Measurements from ENCODE around the gene DCAF11.

Gene DCAF11

DNA sequence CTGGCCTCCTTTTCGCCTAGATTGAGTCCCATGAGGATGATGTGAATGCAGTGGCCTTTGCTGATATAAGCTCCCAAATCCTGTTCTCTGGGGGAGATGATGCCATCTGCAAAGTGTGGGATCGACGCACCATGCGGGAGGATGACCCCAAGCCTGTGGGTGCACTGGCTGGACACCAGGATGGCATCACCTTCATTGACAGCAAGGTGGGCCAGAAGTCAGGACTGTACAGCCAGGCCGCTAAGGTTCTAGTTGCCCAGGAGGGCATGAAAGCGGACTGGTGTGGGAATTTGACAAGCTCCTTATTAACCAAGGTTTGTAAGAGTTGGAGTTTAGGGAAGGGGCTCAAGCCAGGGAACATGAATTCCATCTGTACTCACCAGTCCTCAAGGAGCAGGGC lies 5.1 kb downstream of the DCAF11 start:
- Histone ChIP-seq H2AFZ (ENCODE audit: low read depth, low read length) (no peak overlapping the region), H2BK120ac (ENCODE audit: low read depth, low read length) (no peak overlapping the region), H3K27me3 (ENCODE audit: control insufficient read depth in 1 of 2, insufficient read depth in 1 of 2, low read length in 2 of 2) (no peaks in the 10 kb centered on the region), H3K9me3 (ENCODE audit: control insufficient read depth, low read length) (no peaks in the 10 kb centered on the region), H3K23ac (ENCODE audit: low read length in 2 of 2) (no peak overlapping the region), H3K4ac (ENCODE audit: low read depth in 1 of 2, low read length in 2 of 2) (no peak overlapping the region), H3K14ac (ENCODE audit: low read length in 2 of 2) (no peak overlapping the region), H3K36me3 (ENCODE audit: control insufficient read depth in 1 of 2, insufficient read depth in 2 of 2, low read depth in 1 of 2, low read length in 2 of 2) (peaks cover 64 to 68% of the 10 kb centered on the region in 2 experiments), H2BK12ac (ENCODE audit: low read length in 2 of 2) (no peak overlapping the region), H4K91ac (ENCODE audit: low read length) (no peak overlapping the region), H2BK15ac (ENCODE audit: low read depth, poor library complexity, severe bottlenecking) (no peak overlapping the region), H3K18ac (ENCODE audit: low read depth in 1 of 2, low read length in 2 of 2) (no peak overlapping the region), H3K27ac (ENCODE audit: low read length, poor library complexity, severe bottlenecking) (no peak overlapping the region), H2BK5ac (ENCODE audit: low read depth, low read length, poor library complexity, severe bottlenecking) (no peak overlapping the region), H3K4me3 (ENCODE audit: insufficient read depth in 1 of 2, low read depth in 1 of 2, low read length in 2 of 2) (no peak overlapping the region), H3K4me2 (ENCODE audit: low read length, poor library complexity, severe bottlenecking) (no peak overlapping the region), H3K79me1 (replicated peaks; ENCODE audit: low read length, poor library complexity, severe bottlenecking) (peaks cover 25% of the 10 kb centered on the region), H2AK5ac (ENCODE audit: low read length, severe bottlenecking) (no peak overlapping the region), H3K9ac (ENCODE audit: low read length) (no peak overlapping the region), H3K4me1 (ENCODE audit: control insufficient read depth, insufficient read depth, low read depth, low read length) (peaks cover 7% of the 10 kb centered on the region), H4K8ac (ENCODE audit: low read length) (no peak overlapping the region)
- DNase-seq = no peak
- WGBS = 96% methylated on average over 6 of the region's 6 CpGs

- Histone ChIP-seq H2AFZ (ENCODE audit: low read depth, low read length) (no peak overlapping the region), H2BK12ac (ENCODE audit: low read length in 2 of 2) (no peak overlapping the region), H3K14ac (ENCODE audit: low read length in 2 of 2) (no peak overlapping the region), H3K18ac (ENCODE audit: low read depth in 1 of 2, low read length in 2 of 2) (no peak overlapping the region), H2BK5ac (ENCODE audit: low read depth, low read length, poor library complexity, severe bottlenecking) (no peak overlapping the region), H3K9ac (ENCODE audit: low read length) (no peak overlapping the region), H2BK15ac (ENCODE audit: low read depth, poor library complexity, severe bottlenecking) (no peak overlapping the region), H3K23ac (ENCODE audit: low read length in 2 of 2) (no peak overlapping the region), H3K36me3 (ENCODE audit: control insufficient read depth in 1 of 2, insufficient read depth in 2 of 2, low read depth in 1 of 2, low read length in 2 of 2) (peaks cover 66 to 68% of the 10 kb centered on the region in 2 experiments), H3K9me3 (ENCODE audit: control insufficient read depth, low read length) (no peaks in the 10 kb centered on the region), H3K4ac (ENCODE audit: low read depth in 1 of 2, low read length in 2 of 2) (no peak overlapping the region), H3K4me2 (ENCODE audit: low read length, poor library complexity, severe bottlenecking) (no peak overlapping the region), H4K91ac (ENCODE audit: low read length) (no peak overlapping the region), H3K27ac (ENCODE audit: low read length, poor library complexity, severe bottlenecking) (no peak overlapping the region), H3K4me1 (ENCODE audit: control insufficient read depth, insufficient read depth, low read depth, low read length) (peaks cover 2% of the 10 kb centered on the region), H4K8ac (ENCODE audit: low read length) (no peak overlapping the region), H2AK5ac (ENCODE audit: low read length, severe bottlenecking) (no peak overlapping the region), H2BK120ac (ENCODE audit: low read depth, low read length) (no peak overlapping the region), H3K27me3 (ENCODE audit: control insufficient read depth in 1 of 2, insufficient read depth in 1 of 2, low read length in 2 of 2) (no peaks in the 10 kb centered on the region), H3K4me3 (ENCODE audit: insufficient read depth in 1 of 2, low read depth in 1 of 2, low read length in 2 of 2) (peak overlapping the region in 1 of 2 experiments; percentile 15), H3K79me1 (replicated peaks; ENCODE audit: low read length, poor library complexity, severe bottlenecking) (peaks cover 17% of the 10 kb centered on the region)
- DNase-seq = no peak
- 100% methylated on average over 2 of the region's 8 CpGs for WGBS
Measured at GRCh38 chr14:24121210-24121609, 6.6 kb downstream of the DCAF11 start.

GRCh38 chr14:24122416-24122815 lies 7.8 kb downstream of the DCAF11 start:
- no peak overlapping the region for H2AK5ac ChIP-seq (ENCODE audit: low read length, severe bottlenecking)
- no peaks in the 10 kb centered on the region for H3K4me1 ChIP-seq (ENCODE audit: control insufficient read depth, insufficient read depth, low read depth, low read length)
- no peak overlapping the region for H2BK120ac ChIP-seq (ENCODE audit: low read depth, low read length)
- 100% methylated on average over 4 of the region's 4 CpGs for WGBS
- H3K9ac ChIP-seq (ENCODE audit: low read length) = no peak overlapping the region
- no peak overlapping the region for H4K8ac ChIP-seq (ENCODE audit: low read length)
- H3K36me3 ChIP-seq (ENCODE audit: control insufficient read depth in 1 of 2, insufficient read depth in 2 of 2, low read depth in 1 of 2, low read length in 2 of 2) = peaks cover 61% of the 10 kb centered on the region in 2 experiments
- no peak overlapping the region for H2AFZ ChIP-seq (ENCODE audit: low read depth, low read length)
- no peak overlapping the region for H3K4me2 ChIP-seq (ENCODE audit: low read length, poor library complexity, severe bottlenecking)
- no peak overlapping the region for H4K91ac ChIP-seq (ENCODE audit: low read length)
- no peak overlapping the region for H3K27ac ChIP-seq (ENCODE audit: low read length, poor library complexity, severe bottlenecking)
- no peak overlapping the region for H2BK12ac ChIP-seq (ENCODE audit: low read length in 2 of 2)
- no peak overlapping the region for H3K4me3 ChIP-seq (ENCODE audit: insufficient read depth in 1 of 2, low read depth in 1 of 2, low read length in 2 of 2)
- no peak overlapping the region for H2BK5ac ChIP-seq (ENCODE audit: low read depth, low read length, poor library complexity, severe bottlenecking)
- no peak overlapping the region for H3K14ac ChIP-seq (ENCODE audit: low read length in 2 of 2)
- no peak overlapping the region for H3K23ac ChIP-seq (ENCODE audit: low read length in 2 of 2)
- no peaks in the 10 kb centered on the region for H3K27me3 ChIP-seq (ENCODE audit: control insufficient read depth in 1 of 2, insufficient read depth in 1 of 2, low read length in 2 of 2)
- no peak for DNase-seq
- H3K4ac ChIP-seq (ENCODE audit: low read depth in 1 of 2, low read length in 2 of 2) = no peak overlapping the region
- H3K9me3 ChIP-seq (ENCODE audit: control insufficient read depth, low read length) = no peaks in the 10 kb centered on the region
- no peak overlapping the region for H3K18ac ChIP-seq (ENCODE audit: low read depth in 1 of 2, low read length in 2 of 2)
- peaks cover 7% of the 10 kb centered on the region for H3K79me1 ChIP-seq (replicated peaks; ENCODE audit: low read length, poor library complexity, severe bottlenecking)
- H2BK15ac ChIP-seq (ENCODE audit: low read depth, poor library complexity, severe bottlenecking) = no peak overlapping the region

DNA sequence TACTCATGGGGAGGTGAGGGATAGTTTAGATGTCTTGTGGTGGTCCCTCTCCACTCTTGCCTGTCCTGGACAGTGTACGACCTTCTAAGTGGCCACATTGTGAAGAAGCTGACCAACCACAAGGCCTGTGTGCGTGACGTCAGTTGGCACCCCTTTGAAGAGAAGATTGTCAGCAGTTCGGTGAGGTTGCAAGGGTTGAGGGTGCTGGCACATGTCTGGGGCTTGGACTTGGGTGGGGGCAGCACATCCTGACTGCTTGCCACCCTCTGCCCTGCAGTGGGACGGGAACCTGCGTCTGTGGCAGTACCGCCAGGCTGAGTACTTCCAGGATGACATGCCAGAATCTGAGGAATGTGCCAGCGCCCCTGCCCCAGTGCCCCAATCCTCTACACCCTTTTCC lies 8.3 kb downstream of the DCAF11 start:
- H3K4me2 ChIP-seq (ENCODE audit: low read length, poor library complexity, severe bottlenecking) = no peak overlapping the region
- H3K9me3 ChIP-seq (ENCODE audit: control insufficient read depth, low read length) = no peaks in the 10 kb centered on the region
- H2BK5ac ChIP-seq (ENCODE audit: low read depth, low read length, poor library complexity, severe bottlenecking) = no peak overlapping the region
- H3K4me1 ChIP-seq (ENCODE audit: control insufficient read depth, insufficient read depth, low read depth, low read length) = no peaks in the 10 kb centered on the region
- H3K4ac ChIP-seq (ENCODE audit: low read depth in 1 of 2, low read length in 2 of 2) = no peak overlapping the region
- H3K9ac ChIP-seq (ENCODE audit: low read length) = no peak overlapping the region
- no peak overlapping the region for H3K18ac ChIP-seq (ENCODE audit: low read depth in 1 of 2, low read length in 2 of 2)
- H2BK120ac ChIP-seq (ENCODE audit: low read depth, low read length) = no peak overlapping the region
- H3K27ac ChIP-seq (ENCODE audit: low read length, poor library complexity, severe bottlenecking) = no peak overlapping the region
- no peak overlapping the region for H2AK5ac ChIP-seq (ENCODE audit: low read length, severe bottlenecking)
- H2AFZ ChIP-seq (ENCODE audit: low read depth, low read length) = no peak overlapping the region
- no peak overlapping the region for H3K4me3 ChIP-seq (ENCODE audit: insufficient read depth in 1 of 2, low read depth in 1 of 2, low read length in 2 of 2)
- H4K91ac ChIP-seq (ENCODE audit: low read length) = no peak overlapping the region
- no peak overlapping the region for H3K14ac ChIP-seq (ENCODE audit: low read length in 2 of 2)
- no peak overlapping the region for H3K23ac ChIP-seq (ENCODE audit: low read length in 2 of 2)
- H3K36me3 ChIP-seq (ENCODE audit: control insufficient read depth in 1 of 2, insufficient read depth in 2 of 2, low read depth in 1 of 2, low read length in 2 of 2) = peaks cover 57 to 59% of the 10 kb centered on the region in 2 experiments
- H3K27me3 ChIP-seq (ENCODE audit: control insufficient read depth in 1 of 2, insufficient read depth in 1 of 2, low read length in 2 of 2) = no peaks in the 10 kb centered on the region
- H2BK15ac ChIP-seq (ENCODE audit: low read depth, poor library complexity, severe bottlenecking) = no peak overlapping the region
- DNase-seq = no peak
- 96% methylated on average over 7 of the region's 8 CpGs for WGBS
- H2BK12ac ChIP-seq (ENCODE audit: low read length in 2 of 2) = no peak overlapping the region
- H3K79me1 ChIP-seq (replicated peaks; ENCODE audit: low read length, poor library complexity, severe bottlenecking) = peaks cover 4% of the 10 kb centered on the region
- no peak overlapping the region for H4K8ac ChIP-seq (ENCODE audit: low read length)

All from mesenchymal stem cell (in vitro differentiated cells and primary cell).